Duodenal mucosa (tissue), 2 donors: ENCODE results near the gene LYRM1.
"Not testable (repeated sequence)": the region's sequence is repeated elsewhere in the genome, so short reads cannot be mapped to it uniquely, and the experiment has no call there.

Experiments used
- H3K27ac ChIP-seq: one replicate; pipeline ENCODE4 v1.7.0; 2013; ENCODE audit warnings: low read depth, low read length
- H3K27me3 ChIP-seq, 2 donors: one replicate each; pipeline ENCODE4 v1.7.0; 2013; ENCODE audit warnings: low read length in 2 of 2, control low read depth in 1 of 2; ENCODE audit not compliant: insufficient read depth in 2 of 2, control insufficient read depth in 1 of 2
- H3K36me3 ChIP-seq, 2 donors: one replicate each; pipeline ENCODE4 v1.7.0; 2013; ENCODE audit warnings: low read length in 2 of 2, control low read depth in 1 of 2; ENCODE audit not compliant: insufficient read depth in 2 of 2, control insufficient read depth in 1 of 2
- H3K4me1 ChIP-seq, 2 donors: one replicate each; pipeline ENCODE4 v1.7.0; 2013; ENCODE audit warnings: low read length in 2 of 2, control low read depth in 1 of 2; ENCODE audit not compliant: insufficient read depth in 2 of 2, control insufficient read depth in 1 of 2
- H3K4me3 ChIP-seq, 2 donors: one replicate each; pipeline ENCODE4 v1.7.0; 2013; ENCODE audit warnings: low read length in 2 of 2, low read depth in 1 of 2
- H3K9ac ChIP-seq, 2 donors: one replicate each; pipeline ENCODE4 v1.7.0; 2013; ENCODE audit warnings: low read length in 2 of 2, low read depth in 1 of 2
- H3K9me3 ChIP-seq, 2 donors: one replicate each; pipeline ENCODE4 v1.7.0; 2013; ENCODE audit warnings: low read length in 2 of 2, control low read depth in 1 of 2; ENCODE audit not compliant: control insufficient read depth in 1 of 2

The LYRM1 gene

GRCh38 chr16:20860995-20861394, 39.6 kb upstream of the LYRM1 start:
- H3K27me3 ChIP-seq, H3K4me3 ChIP-seq, H3K27ac ChIP-seq, H3K9me3 ChIP-seq, H3K9ac ChIP-seq, H3K4me1 ChIP-seq: not testable (repeated sequence)
- peaks cover 13 to 30% of the 10 kb centered on the region in 2 donors for H3K36me3 ChIP-seq

GRCh38 chr16:20862162-20862960, 38.2 kb upstream of the LYRM1 start:
- Histone ChIP-seq H3K27ac (no peak overlapping the region), H3K4me1 (peaks cover 9 to 21% of the 10 kb centered on the region in 2 donors), H3K4me3 (no peak overlapping the region), H3K9ac (no peak overlapping the region), H3K27me3 (no peaks in the 10 kb centered on the region), H3K36me3 (peaks cover 13 to 30% of the 10 kb centered on the region in 2 donors), H3K9me3 (no peaks in the 10 kb centered on the region)

GRCh38 chr16:20864376-20864775, 36.2 kb upstream of the LYRM1 start:
- peaks cover 22 to 36% of the 10 kb centered on the region in 2 donors for H3K4me1 ChIP-seq
- H3K27ac ChIP-seq, H3K9ac ChIP-seq, H3K9me3 ChIP-seq, H3K27me3 ChIP-seq, H3K4me3 ChIP-seq: not testable (repeated sequence)
- H3K36me3 ChIP-seq, result peaks cover 13 to 30% of the 10 kb centered on the region in 2 donors

- H3K27me3 ChIP-seq, result no peaks in the 10 kb centered on the region
- H3K9ac ChIP-seq, result no peak overlapping the region
- H3K27ac ChIP-seq, result no peak overlapping the region
- no peaks in the 10 kb centered on the region for H3K9me3 ChIP-seq
- peaks cover 31 to 46% of the 10 kb centered on the region in 2 donors for H3K4me1 ChIP-seq
- H3K36me3 ChIP-seq, result peaks cover 13 to 19% of the 10 kb centered on the region in 2 donors
- H3K4me3 ChIP-seq, result no peak overlapping the region
Measured at GRCh38 chr16:20865420-20866131, 35.0 kb upstream of the LYRM1 start.

GRCh38 chr16:20866145-20866772, 34.3 kb upstream of the LYRM1 start:
- Histone ChIP-seq H3K4me3 (no peak overlapping the region), H3K27me3 (no peaks in the 10 kb centered on the region), H3K4me1 (peaks cover 31 to 52% of the 10 kb centered on the region in 2 donors), H3K27ac (no peak overlapping the region), H3K9me3 (no peaks in the 10 kb centered on the region), H3K36me3 (peaks cover 8 to 12% of the 10 kb centered on the region in 2 donors), H3K9ac (no peak overlapping the region)

GRCh38 chr16:20866801-20867200, 33.8 kb upstream of the LYRM1 start:
- no peak overlapping the region for H3K27ac ChIP-seq
- no peak overlapping the region for H3K4me3 ChIP-seq
- no peak overlapping the region for H3K9ac ChIP-seq
- no peaks in the 10 kb centered on the region for H3K27me3 ChIP-seq
- peaks cover 31 to 52% of the 10 kb centered on the region in 2 donors for H3K4me1 ChIP-seq
- H3K36me3 ChIP-seq, result peaks cover 7% of the 10 kb centered on the region in 2 donors
- no peaks in the 10 kb centered on the region for H3K9me3 ChIP-seq

GRCh38 chr16:20867585-20867984, 33.0 kb upstream of the LYRM1 start:
- Histone ChIP-seq H3K27me3 (no peaks in the 10 kb centered on the region), H3K27ac (no peak overlapping the region), H3K9ac (no peak overlapping the region), H3K4me1 (peaks cover 31 to 52% of the 10 kb centered on the region in 2 donors), H3K36me3 (no peaks in the 10 kb centered on the region), H3K4me3 (no peak overlapping the region), H3K9me3 (no peaks in the 10 kb centered on the region)

- Histone ChIP-seq H3K9me3 (no peaks in the 10 kb centered on the region), H3K36me3 (no peaks in the 10 kb centered on the region), H3K9ac (no peak overlapping the region), H3K4me3 (no peak overlapping the region), H3K4me1 (peaks cover 32 to 52% of the 10 kb centered on the region in 2 donors), H3K27ac (no peak overlapping the region), H3K27me3 (no peaks in the 10 kb centered on the region)
Measured at GRCh38 chr16:20868890-20869289, 31.7 kb upstream of the LYRM1 start.

GRCh38 chr16:20870122-20870820, 30.3 kb upstream of the LYRM1 start:
- H3K27me3 ChIP-seq, result no peaks in the 10 kb centered on the region
- H3K4me1 ChIP-seq, result peaks cover 42 to 55% of the 10 kb centered on the region in 2 donors
- no peak overlapping the region for H3K4me3 ChIP-seq
- no peak overlapping the region for H3K9ac ChIP-seq
- no peak overlapping the region for H3K27ac ChIP-seq
- H3K9me3 ChIP-seq, result no peaks in the 10 kb centered on the region
- H3K36me3 ChIP-seq, result no peaks in the 10 kb centered on the region
